Motor neuron (in vitro differentiated cells): Measurements from ENCODE around the gene C9orf72. TPM values are rescaled to one million over a fixed set of nuclear protein-coding genes. Genes with fewer than 3 reads are reported as not detected.

ENCODE experiments used
- total RNA-seq, 8 experiments: library from RNA; unstranded; fragments of 300-600 nt; gene quantifications; 2 replicates each; pipeline versions ENCODE4 v1.2.3 to v1.2.4, GENCODE V29; 2022

C9orf72 gene
- total RNA-seq, 8 experiments from 2014 or later, result 5.2 to 53.7 (median 28.9) TPM

Other genes starting within 250 kb of the C9orf72 start
- gene IFNK, start 49.2 kb downstream of the C9orf72 start, total RNA-seq, result 1 to 10 TPM in 3 of 8 experiments, under 1 TPM in 4, not detected in 1; 0.42 to 3.0 (median 0.90) TPM
- gene MOB3B, start 43.7 kb downstream of the C9orf72 start, total RNA-seq, result 10 to 100 TPM in 1 of 8 experiments, 1 to 10 TPM in 7; 3.7 to 13.4 (median 5.2) TPM